Heart right ventricle (tissue), 16 donors: ENCODE data around the gene EML1. TPM values are rescaled to one million over a fixed set of nuclear protein-coding genes. Genes with fewer than 3 reads are reported as not detected.

Experiments used
- ATAC-seq, 8 donors: fragments of 200-7000 bp; cut with Tn5 transposase; one replicate each; pipeline ENCODE4 v1.9.1; 2020; ENCODE audit warnings: mild to moderate bottlenecking in 8 of 8, moderate library complexity in 8 of 8, moderate number of reproducible peaks in 1 of 8
- DNase-seq, 2 donors: peaks; one replicate each; pipeline ENCODE4 v3.0.0-alpha.2; 2020
- H3K27ac ChIP-seq, 10 donors: fragments of 200-600 bp; sonication (generic) in 2 of 10; one replicate each; pipeline versions ENCODE4 v1.5.0 to v1.8.0; 2020 to 2022; ENCODE audit warnings: mild to moderate bottlenecking in 3 of 10
- H3K27me3 ChIP-seq, 7 donors: fragments of 200-600 bp; one replicate each; pipeline ENCODE4 v1.8.0; 2021 to 2022; ENCODE audit warnings: mild to moderate bottlenecking in 2 of 7
- H3K36me3 ChIP-seq, 9 donors: fragments of 200-600 bp; sonication (generic) in 1 of 9; one replicate each; pipeline versions ENCODE4 v1.5.0 to v1.8.0; 2020 to 2022; ENCODE audit warnings: mild to moderate bottlenecking in 2 of 9
- H3K4me1 ChIP-seq, 9 donors: fragments of 200-600 bp; sonication (generic) in 1 of 9; one replicate each; pipeline versions ENCODE4 v1.5.0 to v1.8.0; 2020 to 2022; ENCODE audit warnings: mild to moderate bottlenecking in 4 of 9
- H3K4me3 ChIP-seq, 10 donors: fragments of 200-600 bp; sonication (generic) in 2 of 10; one replicate each; pipeline versions ENCODE4 v1.5.0 to v1.8.0; 2020 to 2022; ENCODE audit warnings: mild to moderate bottlenecking in 7 of 10, moderate library complexity in 2 of 10
- H3K9me3 ChIP-seq, 11 donors: fragments of 200-600 bp in 10 of 11; sonication (generic) in 2 of 11; one replicate each; pipeline versions ENCODE4 v1.5.0 to v1.8.0; 2013 to 2022; ENCODE audit warnings: mild to moderate bottlenecking in 2 of 11, control low read depth in 1 of 11, moderate library complexity in 1 of 11
- CTCF ChIP-seq, 9 donors: fragments of 200-600 bp; sonication (generic) in 2 of 9; IDR thresholded peaks; one replicate each; pipeline versions ENCODE4 v1.5.0 to v1.8.0; 2021 to 2022; ENCODE audit warnings: antibody characterized with exemption in 9 of 9, mild to moderate bottlenecking in 5 of 9, moderate library complexity in 1 of 9
- WGBS, 2 donors: extraction: QIAGEN DNeasy Blood & Tissue Kit; methylation state at CpG; one replicate each; pipeline ENCODE4 v1.1.7; 2013; ENCODE audit warnings: inconsistent platforms in 1 of 2; 5-methylcytosine and 5-hydroxymethylcytosine counted together
- intact Hi-C, 10 donors: fragments of 100-400 bp; cut with DNase I; formaldehyde crosslinking; loops; one replicate each; pipeline versions ENCODE4 v1.11.1 to v1.14.2; 2022
- polyA plus RNA-seq, 2 donors: library from polyadenylated mRNA; stranded (reverse); fragments of 200-250 nt; gene quantifications; one replicate each; pipeline ENCODE4 v1.2.3, GENCODE V29; 2013
- total RNA-seq, 10 donors: library from RNA; stranded (reverse); fragmentation: NEBNext Ultra II Directional in 3 of 10; extraction: Animal tissue kit (Norgen Biotek cat#: 25700) in 3 of 10; gene quantifications; one replicate each; pipeline versions ENCODE4 v1.2.1 to v1.2.4, GENCODE V29; 2021 to 2023
- donor health status: Arrhythmogenic right ventricular cardiomyopathy.
- donor health status: ischemic (EF 13 %, LVEDD 7.1; RV severe dilation, severe dysfunction).
- donor health status: healthy with polysubstance abuse.
- donor health status: DM: no; HTN: yes; CAD: no.
- donor health status: DM: no; HTN: no; CAD: no.
- donor health status: ischemic (EF 25% LVEDD 6.9; RV normal size, moderate dysfunction).
- donor health status: ischemic (EF 25% LVEDD 5.7; RV mildly dilated, moderate dysfunction).
- donor health status: healthy.
- donor health status: DM: yes; HTN: yes; CAD: no.
- donor health status: Ischemic cardiomyopathy.
- donor health status: ischemic (EF 35%, LVEDD 5.7; RV mildly dilated, moderate dysfunction).
- donor health status: nonischemic (EF 11% LVEDD 7.7; RV severe dilation, severe dysfunction).
- donor health status: DM: yes; HTN: yes; CAD: no.
- donor health status: PGD.
- donor health status: ischemic (EF 29% LVEDD 5.4; RV normal size, mild dysfunction).
- donor health status: nonischemic (EF 23%, LVEDD 6.1; RV moderate dilation, normal function).

The EML1 gene
- total and polyA plus RNA-seq, 12 donors = 9.1 to 49.2 (median 33.8) TPM

- TF ChIP-seq CTCF (IDR thresholded peaks at IDR 0.05) = no peak
- peak overlapping the region in 3 of 10 donors; percentile 8 to 44 (median 31) for H3K27ac ChIP-seq
- no peak for DNase-seq
- peak in 3 of 8 donors; percentile 12 to 22 (median 19) for ATAC-seq
- H3K4me3 ChIP-seq = no peak overlapping the region
- no peaks in the 10 kb centered on the region for H3K9me3 ChIP-seq
- peaks cover 0 to 42% (median 26%) of the 10 kb centered on the region in 9 donors for H3K4me1 ChIP-seq
- intact Hi-C loops = loop anchor here in 1 of 10 donors (5.0 kb wide), 1 partner anchor 76 kb away; no protein-coding TSS in a partner anchor
- H3K36me3 ChIP-seq = no peaks in the 10 kb centered on the region
- 59 to 80% methylated on average over 5 of the region's 5 CpGs for WGBS, 2 donors
- no peaks in the 10 kb centered on the region for H3K27me3 ChIP-seq
These were observed 14.9 kb downstream of the EML1 start for GRCh38 chr14:99808154-99808505.

- intact Hi-C loops = loop anchor here in 1 of 10 donors (5.0 kb wide), 1 partner anchor 76 kb away; no protein-coding TSS in a partner anchor
- Histone ChIP-seq H3K4me1 (peaks cover 0 to 42% (median 26%) of the 10 kb centered on the region in 9 donors), H3K36me3 (no peaks in the 10 kb centered on the region), H3K9me3 (no peaks in the 10 kb centered on the region), H3K4me3 (no peak overlapping the region), H3K27ac (peak overlapping the region in 2 of 10 donors; percentile 44 to 67), H3K27me3 (no peaks in the 10 kb centered on the region)
- 68 to 80% methylated on average over 3 of the region's 3 CpGs for WGBS, 2 donors
- DNase-seq (no peak), ATAC-seq (peak in 1 of 8 donors; percentile 28)
- no peak for TF ChIP-seq CTCF (IDR thresholded peaks at IDR 0.05)
These were observed 15.3 kb downstream of the EML1 start for GRCh38 chr14:99808515-99808914.

GRCh38 chr14:99809360-99809759 lies 16.1 kb downstream of the EML1 start:
- H3K4me3 ChIP-seq = no peak overlapping the region
- no peaks in the 10 kb centered on the region for H3K27me3 ChIP-seq
- H3K9me3 ChIP-seq = no peaks in the 10 kb centered on the region
- intact Hi-C loops = loop anchor here in 1 of 10 donors (5.0 kb wide), 1 partner anchor 77 kb away; no protein-coding TSS in a partner anchor
- WGBS, 2 donors = 49% methylated on average over 9 of the region's 9 CpGs
- DNase-seq (peak; percentile 56 to 80), ATAC-seq (peak; percentile 53 to 93 (median 75))
- H3K36me3 ChIP-seq = no peaks in the 10 kb centered on the region
- peaks cover 0 to 42% (median 26%) of the 10 kb centered on the region in 9 donors for H3K4me1 ChIP-seq
- H3K27ac ChIP-seq = peak overlapping the region in 8 of 10 donors; percentile 39 to 67 (median 52)
- TF ChIP-seq CTCF (IDR thresholded peaks at IDR 0.05) = no peak

GRCh38 chr14:99809859-99810558 lies 16.8 kb downstream of the EML1 start:
- Histone ChIP-seq H3K27ac (peak overlapping the region in 8 of 10 donors; percentile 39 to 67 (median 52)), H3K4me1 (peaks cover 0 to 42% (median 26%) of the 10 kb centered on the region in 9 donors), H3K27me3 (no peaks in the 10 kb centered on the region), H3K9me3 (no peaks in the 10 kb centered on the region), H3K36me3 (no peaks in the 10 kb centered on the region), H3K4me3 (no peak overlapping the region)
- 75 to 78% methylated on average over 16 of the region's 16 CpGs for WGBS, 2 donors
- ATAC-seq = peak; percentile 35 to 63 (median 56)
- intact Hi-C loops = loop anchor here in 1 of 10 donors (5.0 kb wide), 1 partner anchor 78 kb away; no protein-coding TSS in a partner anchor
- peak in 1 of 2 donors; percentile 48 for DNase-seq
- no peak for TF ChIP-seq CTCF (IDR thresholded peaks at IDR 0.05)
